ENCODE results near the gene GCC2. TPM values are rescaled to one million over a fixed set of nuclear protein-coding genes. Genes with fewer than 3 reads are reported as not detected.

GCC2 gene
- total RNA-seq, 5 donors from 2014 or later (not counting 1 experiment from before 2014, with no cell fraction given): 97.3 to 152 (median 135) TPM

DNA sequence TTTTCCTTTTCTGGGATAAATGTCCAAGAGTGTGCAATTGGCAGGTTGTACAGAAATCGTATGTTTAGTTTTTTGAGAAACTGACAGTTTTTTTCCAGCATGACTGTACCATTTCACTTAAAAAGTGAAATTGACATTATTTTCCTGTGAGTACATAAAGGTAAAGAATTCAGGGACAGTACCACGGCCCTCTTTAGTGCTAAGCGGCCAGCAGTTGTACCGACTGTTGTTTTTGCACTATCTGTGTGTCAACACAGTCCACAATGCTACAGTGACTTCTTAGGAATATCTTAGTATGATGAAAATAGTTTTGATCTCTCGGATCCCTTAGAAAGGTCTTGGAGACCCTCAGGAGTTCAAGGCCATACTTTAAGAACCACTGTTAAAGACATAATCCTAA is 87.9 kb downstream of the GCC2 start:
- no peaks in the 10 kb centered on the region for H3K27me3 ChIP-seq (replicated peaks in 1 of 2; ENCODE audit: control insufficient read depth in 2 of 2, extremely low read depth in 1 of 2, insufficient read depth in 2 of 2, low read length in 1 of 2)
- H3K4me1 ChIP-seq (ENCODE audit: control insufficient read depth in 1 of 2, extremely low read depth in 1 of 2, insufficient read depth in 2 of 2, low read length in 2 of 2): peaks cover 8 to 17% of the 10 kb centered on the region in 2 experiments
- no peak overlapping the region for H3K4me3 Mint-ChIP-seq
- H3K27ac Mint-ChIP-seq: no peak overlapping the region
- ChIA-PET POLR2A (no interaction called here), CTCF (no interaction called here)
- no peaks in the 10 kb centered on the region for H3K36me3 ChIP-seq (ENCODE audit: control insufficient read depth in 2 of 2, extremely low read depth in 1 of 2, insufficient read depth in 1 of 2, low read length in 1 of 2)
- DNase-seq (no peak), ATAC-seq (replicated peaks in 1 of 4) (no peak)
- WGBS (ENCODE audit: insufficient coverage): no CpG with 5 or more reads among the region's 5 CpGs
- no peaks in the 10 kb centered on the region for H3K9me3 Mint-ChIP-seq
- H3K27me3 Mint-ChIP-seq: no peaks in the 10 kb centered on the region
- no peaks in the 10 kb centered on the region for H3K36me3 Mint-ChIP-seq
- H3K4me3 ChIP-seq (ENCODE audit: control insufficient read depth in 1 of 2, extremely low read depth in 1 of 2, low read length in 1 of 2): no peak overlapping the region
- no peak overlapping the region for H3K27ac ChIP-seq (ENCODE audit: low read length)
- H3K4me1 Mint-ChIP-seq: peaks cover 22 to 33% (median 25%) of the 10 kb centered on the region in 3 donors
- no peaks in the 10 kb centered on the region for H3K9me3 ChIP-seq

DNA sequence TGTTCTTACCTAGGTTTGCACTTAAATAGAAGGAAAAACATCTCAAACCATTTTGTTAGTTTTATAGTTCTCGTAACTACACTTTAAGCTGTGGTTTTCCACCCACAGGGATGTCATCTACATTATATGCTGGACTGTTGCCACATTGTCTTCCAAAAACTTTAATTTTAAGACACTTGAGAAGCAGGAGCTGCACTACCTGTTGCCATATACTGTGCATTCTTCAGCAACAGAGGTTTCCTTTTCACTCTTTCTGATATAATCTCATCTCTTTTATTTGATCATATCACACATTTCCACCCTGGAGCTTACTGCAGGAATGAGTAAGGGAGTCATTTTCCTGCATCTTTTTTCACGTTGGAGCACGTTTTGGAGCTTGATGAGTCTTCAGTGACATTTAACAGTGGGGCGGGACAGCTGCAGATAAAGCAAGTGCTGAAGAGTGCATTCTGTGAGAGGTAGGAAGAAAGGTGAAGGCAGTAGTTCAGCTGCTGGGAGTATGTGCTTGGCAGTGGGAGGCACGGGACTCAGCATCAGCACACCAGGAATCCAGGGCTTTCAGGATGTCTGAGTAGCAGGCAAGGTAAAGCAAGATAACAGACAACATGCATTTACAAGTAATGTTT is 89.1 kb downstream of the GCC2 start:
- POLR2A ChIA-PET: no interaction called here
- ATAC-seq (replicated peaks in 1 of 4) (no peak), DNase-seq (no peak)
- no peaks in the 10 kb centered on the region for H3K27me3 Mint-ChIP-seq
- CTCF ChIA-PET: no interaction called here
- Histone ChIP-seq H3K9me3 (no peaks in the 10 kb centered on the region), H3K27ac (ENCODE audit: low read length) (no peak overlapping the region), H3K36me3 (ENCODE audit: control insufficient read depth in 2 of 2, extremely low read depth in 1 of 2, insufficient read depth in 1 of 2, low read length in 1 of 2) (no peaks in the 10 kb centered on the region), H3K4me3 (ENCODE audit: control insufficient read depth in 1 of 2, extremely low read depth in 1 of 2, low read length in 1 of 2) (no peak overlapping the region), H3K4me1 (ENCODE audit: control insufficient read depth in 1 of 2, extremely low read depth in 1 of 2, insufficient read depth in 2 of 2, low read length in 2 of 2) (peaks cover 7 to 16% of the 10 kb centered on the region in 2 experiments), H3K27me3 (replicated peaks in 1 of 2; ENCODE audit: control insufficient read depth in 2 of 2, extremely low read depth in 1 of 2, insufficient read depth in 2 of 2, low read length in 1 of 2) (no peaks in the 10 kb centered on the region)
- H3K27ac Mint-ChIP-seq: no peak overlapping the region
- 84% methylated on average over 4 of the region's 5 CpGs for WGBS (ENCODE audit: insufficient coverage)
- no peaks in the 10 kb centered on the region for H3K36me3 Mint-ChIP-seq
- peaks cover 19 to 34% (median 22%) of the 10 kb centered on the region in 3 donors for H3K4me1 Mint-ChIP-seq
- no peak overlapping the region for H3K4me3 Mint-ChIP-seq
- H3K9me3 Mint-ChIP-seq: no peaks in the 10 kb centered on the region

DNA sequence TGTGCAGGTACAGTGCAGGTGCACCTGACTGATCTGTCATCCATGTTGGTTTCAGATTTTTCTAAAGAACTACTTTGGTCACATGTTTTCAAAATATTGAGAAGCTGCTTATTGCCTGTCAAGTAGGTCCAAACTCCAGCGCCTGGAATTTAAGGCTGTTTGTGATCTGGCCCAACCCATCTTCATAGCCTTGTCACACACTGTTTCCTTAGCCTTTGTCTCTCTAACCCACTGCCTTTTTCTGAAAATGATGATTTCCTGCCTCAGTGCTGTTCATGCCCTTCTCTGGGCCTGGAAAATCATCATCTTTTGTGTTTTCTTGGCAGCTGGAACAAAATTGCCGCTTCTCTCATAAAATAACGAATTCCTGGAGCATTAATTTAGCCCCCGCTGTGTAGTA is 92.4 kb downstream of the GCC2 start:
- no peaks in the 10 kb centered on the region for H3K9me3 ChIP-seq
- Mint-ChIP-seq H3K27me3 (no peaks in the 10 kb centered on the region), H3K36me3 (no peaks in the 10 kb centered on the region), H3K27ac (no peak overlapping the region), H3K4me1 (peaks cover 0 to 20% (median 9%) of the 10 kb centered on the region in 3 donors), H3K4me3 (no peak overlapping the region), H3K9me3 (no peaks in the 10 kb centered on the region)
- H3K36me3 ChIP-seq (ENCODE audit: control insufficient read depth in 2 of 2, extremely low read depth in 1 of 2, insufficient read depth in 1 of 2, low read length in 1 of 2): no peaks in the 10 kb centered on the region
- DNase-seq: no peak
- ChIA-PET POLR2A (interaction anchor here in 1 of 2 donors (0.6 kb wide), 1 partner anchor 93 kb away, joined by 3 read pairs; the partner anchor contains the start of gene GCC2), CTCF (interaction anchor here (0.6 to 1.1 kb wide), 2 partner anchors 10 to 150 kb away, joined by 3 read pairs; no protein-coding TSS in a partner anchor)
- 100% methylated on average over 1 of the region's 4 CpGs for WGBS (ENCODE audit: insufficient coverage)
- no peaks in the 10 kb centered on the region for H3K27me3 ChIP-seq (replicated peaks in 1 of 2; ENCODE audit: control insufficient read depth in 2 of 2, extremely low read depth in 1 of 2, insufficient read depth in 2 of 2, low read length in 1 of 2)
- no peak for ATAC-seq (replicated peaks in 1 of 4)
- H3K4me3 ChIP-seq (ENCODE audit: control insufficient read depth in 1 of 2, extremely low read depth in 1 of 2, low read length in 1 of 2): no peak overlapping the region
- no peak overlapping the region for H3K27ac ChIP-seq (ENCODE audit: low read length)
- no peaks in the 10 kb centered on the region for H3K4me1 ChIP-seq (ENCODE audit: control insufficient read depth in 1 of 2, extremely low read depth in 1 of 2, insufficient read depth in 2 of 2, low read length in 2 of 2)

DNA sequence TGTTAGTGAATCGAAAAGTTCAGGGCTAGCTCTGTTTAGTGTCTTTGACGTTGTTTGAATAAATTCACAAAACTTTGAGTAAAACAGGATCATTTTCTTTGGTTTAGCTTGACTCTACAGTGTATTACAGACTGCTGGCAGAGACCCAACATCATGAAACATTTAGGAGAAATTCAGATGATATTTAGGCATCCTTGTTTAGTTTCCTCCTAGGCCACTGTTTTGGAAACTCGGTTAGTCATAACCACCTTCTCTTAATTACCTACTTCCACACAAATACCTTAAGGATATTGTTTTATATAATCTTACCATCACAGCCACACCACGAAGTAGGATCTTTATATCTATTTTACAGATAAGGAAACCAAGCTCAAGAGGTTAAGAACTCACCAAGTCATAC is 93.1 kb downstream of the GCC2 start:
- Histone ChIP-seq H3K9me3 (no peaks in the 10 kb centered on the region), H3K36me3 (ENCODE audit: control insufficient read depth in 2 of 2, extremely low read depth in 1 of 2, insufficient read depth in 1 of 2, low read length in 1 of 2) (no peaks in the 10 kb centered on the region), H3K27ac (ENCODE audit: low read length) (no peak overlapping the region), H3K27me3 (replicated peaks in 1 of 2; ENCODE audit: control insufficient read depth in 2 of 2, extremely low read depth in 1 of 2, insufficient read depth in 2 of 2, low read length in 1 of 2) (no peaks in the 10 kb centered on the region), H3K4me1 (ENCODE audit: control insufficient read depth in 1 of 2, extremely low read depth in 1 of 2, insufficient read depth in 2 of 2, low read length in 2 of 2) (no peaks in the 10 kb centered on the region), H3K4me3 (ENCODE audit: control insufficient read depth in 1 of 2, extremely low read depth in 1 of 2, low read length in 1 of 2) (no peak overlapping the region)
- peaks cover 0 to 16% (median 9%) of the 10 kb centered on the region in 3 donors for H3K4me1 Mint-ChIP-seq
- H3K4me3 Mint-ChIP-seq: no peak overlapping the region
- WGBS (ENCODE audit: insufficient coverage): no CpG with 5 or more reads among the region's 4 CpGs
- H3K9me3 Mint-ChIP-seq: no peaks in the 10 kb centered on the region
- ChIA-PET POLR2A (interaction anchor here in 1 of 2 donors (0.6 kb wide), 1 partner anchor 93 kb away, joined by 3 read pairs; the partner anchor contains the start of gene GCC2), CTCF (interaction anchor here (0.6 to 1.1 kb wide), 2 partner anchors 9 to 150 kb away, joined by 3 read pairs; no protein-coding TSS in a partner anchor)
- ATAC-seq (replicated peaks in 1 of 4) (no peak), DNase-seq (no peak)
- H3K27ac Mint-ChIP-seq: peak overlapping the region in 1 of 2 donors; percentile 6
- H3K36me3 Mint-ChIP-seq: peaks cover 2% of the 10 kb centered on the region
- no peaks in the 10 kb centered on the region for H3K27me3 Mint-ChIP-seq

DNA sequence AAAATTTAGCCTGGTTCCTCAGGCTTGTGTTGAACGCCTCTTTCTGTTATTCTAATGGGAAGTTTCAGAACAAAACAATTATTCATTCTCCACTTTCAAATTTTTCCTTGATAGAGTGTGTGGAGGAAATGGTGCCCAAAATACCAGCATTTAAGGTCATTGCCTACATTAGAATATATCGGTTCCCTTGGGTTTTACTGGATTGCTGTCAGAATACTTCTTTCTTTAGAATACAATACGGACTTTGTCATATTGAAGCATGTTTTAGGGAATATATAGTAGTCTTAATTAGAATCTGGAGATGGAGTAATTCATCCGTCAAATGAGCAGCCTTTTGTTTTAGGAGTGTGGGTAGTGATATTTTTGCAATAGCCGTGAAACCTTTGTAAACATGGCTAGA is 98.6 kb downstream of the GCC2 start:
- WGBS (ENCODE audit: insufficient coverage): 93% methylated on average over 2 of the region's 5 CpGs
- DNase-seq (no peak), ATAC-seq (replicated peaks in 1 of 4) (no peak)
- Mint-ChIP-seq H3K4me3 (no peak overlapping the region), H3K27ac (no peak overlapping the region), H3K9me3 (no peaks in the 10 kb centered on the region), H3K27me3 (no peaks in the 10 kb centered on the region), H3K36me3 (peaks cover 2% of the 10 kb centered on the region), H3K4me1 (peaks cover 0 to 5% (median 4%) of the 10 kb centered on the region in 3 donors)
- Histone ChIP-seq H3K27ac (ENCODE audit: low read length) (no peak overlapping the region), H3K27me3 (replicated peaks in 1 of 2; ENCODE audit: control insufficient read depth in 2 of 2, extremely low read depth in 1 of 2, insufficient read depth in 2 of 2, low read length in 1 of 2) (no peaks in the 10 kb centered on the region), H3K36me3 (ENCODE audit: control insufficient read depth in 2 of 2, extremely low read depth in 1 of 2, insufficient read depth in 1 of 2, low read length in 1 of 2) (no peaks in the 10 kb centered on the region), H3K4me1 (ENCODE audit: control insufficient read depth in 1 of 2, extremely low read depth in 1 of 2, insufficient read depth in 2 of 2, low read length in 2 of 2) (no peaks in the 10 kb centered on the region), H3K9me3 (no peaks in the 10 kb centered on the region), H3K4me3 (ENCODE audit: control insufficient read depth in 1 of 2, extremely low read depth in 1 of 2, low read length in 1 of 2) (no peak overlapping the region)
- POLR2A ChIA-PET: no interaction called here
- CTCF ChIA-PET: no interaction called here

DNA sequence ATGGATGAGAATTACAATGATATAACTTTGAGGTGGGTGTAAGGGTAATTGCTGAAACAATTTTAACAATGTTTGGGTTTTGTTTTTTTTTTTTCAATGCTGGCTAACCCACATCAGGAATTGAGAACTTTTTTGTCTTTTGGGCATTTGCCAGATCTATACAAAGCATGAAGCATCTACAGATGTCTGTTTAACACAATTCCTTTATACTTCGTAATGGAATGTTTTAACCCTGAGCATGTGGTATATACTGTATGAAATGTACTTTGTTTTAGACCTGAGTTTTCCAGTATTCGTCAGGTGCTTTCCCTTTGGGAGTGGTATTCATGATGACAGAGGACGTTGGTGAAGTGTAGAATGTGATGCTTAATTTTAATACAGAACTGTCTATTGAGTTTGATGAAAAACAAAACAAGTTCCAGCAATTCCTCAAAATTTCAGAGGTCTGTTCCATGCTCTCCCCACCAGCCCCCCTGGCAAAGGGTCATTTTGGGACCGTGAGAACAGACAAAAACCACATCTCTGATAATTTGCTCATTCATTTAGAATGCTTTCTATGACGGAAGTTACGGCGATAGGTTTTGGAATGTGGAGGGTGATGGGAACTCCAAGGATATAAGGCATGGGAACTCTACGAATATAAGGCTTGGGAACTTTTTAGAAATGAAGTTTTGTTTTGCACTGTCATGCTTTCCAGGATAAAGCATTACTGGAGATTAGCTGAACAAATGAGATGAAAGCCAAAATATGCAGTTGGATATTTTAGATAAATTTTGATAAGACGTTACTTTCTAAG is 99.4 kb downstream of the GCC2 start:
- 100% methylated on average over 4 of the region's 9 CpGs for WGBS (ENCODE audit: insufficient coverage)
- no peak overlapping the region for H3K4me3 ChIP-seq (ENCODE audit: control insufficient read depth in 1 of 2, extremely low read depth in 1 of 2, low read length in 1 of 2)
- no peak overlapping the region for H3K4me3 Mint-ChIP-seq
- H3K27ac Mint-ChIP-seq: no peak overlapping the region
- H3K27me3 ChIP-seq (replicated peaks in 1 of 2; ENCODE audit: control insufficient read depth in 2 of 2, extremely low read depth in 1 of 2, insufficient read depth in 2 of 2, low read length in 1 of 2): no peaks in the 10 kb centered on the region
- ChIA-PET POLR2A (no interaction called here), CTCF (no interaction called here)
- no peak overlapping the region for H3K27ac ChIP-seq (ENCODE audit: low read length)
- no peaks in the 10 kb centered on the region for H3K9me3 Mint-ChIP-seq
- H3K4me1 Mint-ChIP-seq: peaks cover 0 to 5% (median 4%) of the 10 kb centered on the region in 3 donors
- no peaks in the 10 kb centered on the region for H3K27me3 Mint-ChIP-seq
- H3K36me3 ChIP-seq (ENCODE audit: control insufficient read depth in 2 of 2, extremely low read depth in 1 of 2, insufficient read depth in 1 of 2, low read length in 1 of 2): no peaks in the 10 kb centered on the region
- ATAC-seq (replicated peaks in 1 of 4): no peak
- DNase-seq: no peak
- peaks cover 2% of the 10 kb centered on the region for H3K36me3 Mint-ChIP-seq
- no peaks in the 10 kb centered on the region for H3K4me1 ChIP-seq (ENCODE audit: control insufficient read depth in 1 of 2, extremely low read depth in 1 of 2, insufficient read depth in 2 of 2, low read length in 2 of 2)
- no peaks in the 10 kb centered on the region for H3K9me3 ChIP-seq
